HuH-7 (cell line): Measurements from ENCODE around the gene MAPKAPK5.
"Not testable (repeated sequence)": the region's sequence is repeated elsewhere in the genome, so short reads cannot be mapped to it uniquely, and the experiment has no call there.

Experiments used
- DNase-seq: peaks from one replicate; pipeline ENCODE4 v3.0.0; 2011; ENCODE audit warnings: low spot score

Gene MAPKAPK5

DNA sequence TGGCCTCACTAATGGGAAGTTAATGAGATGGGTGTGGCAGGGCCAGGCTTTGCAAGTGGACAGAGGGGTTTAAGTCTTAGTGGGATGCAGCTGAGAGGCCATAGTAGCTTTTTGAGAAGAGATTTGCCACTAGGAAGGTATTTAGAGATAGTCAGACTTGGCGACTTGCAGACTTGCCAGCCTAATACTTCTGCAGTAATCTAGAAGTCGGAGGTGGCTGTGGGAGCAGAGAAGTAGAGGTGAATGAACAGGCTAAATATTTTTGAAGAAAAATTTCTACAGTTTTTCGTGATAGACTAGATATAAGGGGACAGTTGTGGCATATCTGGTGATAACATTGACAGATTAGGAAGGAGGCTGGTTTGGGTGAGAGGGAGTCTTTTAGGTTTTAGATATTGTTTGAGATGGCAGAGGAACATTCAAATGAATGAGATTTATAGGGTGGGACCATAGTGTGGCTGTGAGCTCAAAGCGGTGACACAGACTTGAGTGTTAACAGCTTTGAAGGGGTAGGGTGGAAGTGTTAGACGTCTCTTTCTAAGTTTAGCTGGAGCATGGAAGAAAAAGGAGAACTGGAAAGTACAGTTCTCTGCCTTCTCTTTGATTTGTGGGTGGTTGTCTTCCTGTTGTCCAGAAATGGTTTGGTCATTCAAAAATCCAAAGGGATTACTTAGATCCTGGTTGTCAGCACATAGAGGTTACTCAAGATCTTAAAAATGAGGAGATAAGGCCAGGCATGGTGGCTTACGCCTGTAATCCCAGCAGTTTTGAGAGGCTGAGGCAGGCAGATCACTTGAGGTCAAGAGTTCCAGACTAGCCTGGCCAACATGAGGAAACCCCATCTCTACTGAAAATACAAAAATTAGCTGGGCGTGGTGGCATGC, 44.9 kb downstream of the MAPKAPK5 start:
- no peak for DNase-seq

DNA sequence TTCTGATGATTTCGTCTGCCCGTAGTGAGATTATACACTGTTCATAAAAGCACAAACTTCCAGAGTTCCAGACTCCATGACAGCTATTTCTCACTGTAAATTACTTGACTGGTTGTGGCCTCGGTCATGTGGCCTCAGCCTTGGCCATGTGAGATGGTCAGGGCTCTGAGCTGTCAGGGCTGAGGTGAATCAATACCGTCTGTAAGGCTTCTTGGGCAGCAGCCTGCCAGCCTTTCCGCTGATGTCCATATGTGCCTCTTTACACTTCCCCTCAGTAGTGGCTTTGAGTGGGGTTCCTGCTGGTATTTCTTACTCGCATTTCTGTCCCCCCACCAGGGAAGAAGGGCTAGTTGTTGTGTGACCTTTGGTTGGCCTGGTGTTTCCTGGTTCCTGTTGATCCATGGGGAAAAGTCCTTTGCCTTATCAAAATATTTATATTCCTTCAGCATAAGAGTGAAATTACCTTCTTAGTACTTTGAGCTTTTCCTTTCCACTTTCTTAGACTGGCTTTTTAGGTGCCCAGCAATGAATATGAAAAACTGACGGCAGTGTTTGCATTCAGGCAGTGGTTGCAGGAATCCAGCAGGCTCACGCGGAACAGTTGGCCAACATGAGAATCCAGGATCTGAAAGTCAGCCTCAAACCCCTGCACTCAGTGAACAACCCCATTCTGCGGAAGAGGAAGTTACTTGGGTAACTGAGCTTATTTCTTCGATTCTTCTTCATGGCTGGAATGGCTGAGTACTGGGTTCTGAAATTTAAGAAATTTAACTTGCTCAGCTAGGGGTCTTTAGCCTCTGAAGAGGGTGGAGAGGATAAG, 46.1 kb downstream of the MAPKAPK5 start:
- no peak for DNase-seq

DNA sequence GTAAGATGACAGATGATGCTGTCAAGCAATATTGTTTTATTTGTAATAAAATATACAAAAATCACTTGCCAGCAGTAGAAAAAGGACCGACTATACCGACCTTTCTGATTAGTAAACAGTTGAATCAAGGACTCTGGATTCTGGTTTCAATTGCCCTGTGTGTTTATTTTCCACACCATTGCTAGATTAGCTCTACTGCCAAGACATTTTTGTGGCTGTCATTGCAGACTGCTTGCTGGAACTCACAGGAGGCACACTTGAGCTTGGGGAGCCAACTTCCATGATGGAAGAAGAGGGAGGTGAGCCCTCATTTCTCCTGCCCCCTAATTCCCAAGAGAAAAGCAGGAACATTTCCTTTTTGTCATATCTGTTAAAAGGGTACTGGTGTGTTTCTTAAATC, 51.3 kb downstream of the MAPKAPK5 start:
- DNase-seq = no peak

DNA sequence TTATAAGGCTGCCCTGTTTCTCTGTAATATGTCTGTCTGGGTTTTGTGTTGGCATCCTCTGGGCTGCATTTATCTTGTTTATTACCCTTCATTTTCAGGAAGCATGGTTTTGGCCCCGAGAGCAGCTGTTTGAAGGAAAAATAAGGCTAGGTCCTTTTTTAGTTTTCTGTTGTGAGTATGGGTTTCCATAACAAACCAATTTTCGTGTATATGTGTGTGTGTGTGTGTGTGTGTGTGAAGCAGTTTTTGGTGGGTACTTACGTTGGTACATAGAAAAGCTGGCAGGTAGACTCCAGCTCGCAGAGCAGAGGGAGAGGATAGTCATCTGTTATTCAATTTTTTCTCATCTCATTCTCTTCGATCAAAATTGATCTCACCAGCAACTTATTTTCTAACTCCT, 52.5 kb downstream of the MAPKAPK5 start:
- no peak for DNase-seq

DNA sequence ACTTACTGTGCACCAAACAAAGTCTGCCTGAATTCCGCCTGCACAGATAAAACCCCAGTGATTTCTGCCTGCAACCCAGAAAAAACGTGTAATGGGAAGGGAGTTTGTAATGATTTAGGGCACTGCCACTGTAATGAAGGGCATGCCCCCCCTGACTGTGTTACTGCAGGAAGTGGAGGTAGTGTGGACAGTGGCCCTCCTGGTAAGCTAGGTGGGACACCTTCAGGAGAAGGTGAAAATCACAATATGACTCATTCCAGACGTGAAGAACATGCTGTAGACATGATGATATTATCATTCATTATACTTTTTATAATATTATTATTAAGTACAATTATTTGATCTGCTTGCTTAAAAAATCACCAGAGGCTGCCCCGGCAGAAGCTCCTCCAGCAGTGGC, 59.2 kb downstream of the MAPKAPK5 start:
- DNase-seq = no peak

DNA sequence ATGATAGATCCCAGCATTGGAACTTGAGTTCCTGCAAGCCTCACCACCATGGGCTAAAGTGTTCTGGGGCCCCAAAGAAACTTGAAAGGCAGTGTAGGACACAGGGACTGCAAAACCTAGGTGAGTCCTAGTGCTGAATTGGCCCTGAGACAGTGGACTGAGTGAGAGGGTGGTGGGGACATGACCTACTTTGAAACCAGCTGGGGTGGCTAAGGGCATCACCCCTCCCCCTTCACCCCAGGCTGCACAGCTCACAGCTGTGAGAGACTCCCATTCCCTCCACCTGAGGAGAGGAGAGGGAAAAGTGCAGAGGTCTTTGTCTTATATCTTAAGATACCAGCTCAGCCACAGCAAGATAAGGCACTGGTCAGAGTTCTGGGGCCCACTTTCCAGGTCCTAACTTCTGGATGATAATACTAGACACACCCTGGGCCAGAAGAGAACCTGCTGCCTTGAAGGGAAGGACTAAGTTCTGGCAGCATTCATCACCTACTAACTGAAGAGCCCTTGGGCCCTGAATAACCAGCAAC, 62.5 kb downstream of the MAPKAPK5 start:
- no peak for DNase-seq

DNA sequence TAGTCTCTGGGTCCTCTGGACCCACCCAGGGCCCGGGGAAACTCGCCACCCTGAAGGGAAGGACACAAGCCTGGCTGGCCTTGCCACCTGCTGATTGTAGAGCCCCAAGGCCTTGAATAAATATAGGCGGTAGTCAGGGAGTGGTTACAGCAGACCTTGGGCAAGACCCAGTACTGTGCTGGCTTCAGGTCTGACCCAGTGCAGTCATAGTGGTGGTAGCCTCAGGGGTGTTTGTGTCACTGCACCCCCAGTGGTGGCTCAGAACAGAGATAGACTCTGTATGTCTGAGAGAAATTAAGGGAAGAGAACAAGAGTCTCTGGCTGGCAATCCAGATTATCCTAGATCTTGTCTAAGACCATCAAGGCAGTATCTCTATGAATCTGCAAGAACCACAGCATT, 63.5 kb downstream of the MAPKAPK5 start:
- DNase-seq = no peak

DNA sequence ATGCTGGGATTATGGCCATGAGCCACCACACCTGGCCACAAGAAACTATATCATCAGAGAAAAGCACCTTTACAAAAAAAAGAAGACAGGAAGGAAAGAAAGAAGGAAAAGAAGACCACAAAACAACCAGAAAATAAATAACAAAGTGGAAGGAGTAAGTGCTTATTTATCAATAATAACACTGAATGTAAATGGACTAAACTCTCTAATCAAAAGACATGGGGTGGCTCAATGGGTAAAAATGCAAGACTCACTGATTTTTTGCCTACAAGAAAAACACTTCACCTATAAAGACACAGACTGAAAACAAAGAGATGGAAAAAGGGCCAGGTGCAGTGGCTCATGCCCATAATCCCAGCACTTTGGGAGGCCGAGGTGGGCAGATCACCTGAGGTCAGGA, 65.7 kb downstream of the MAPKAPK5 start:
- no peak for DNase-seq

DNA sequence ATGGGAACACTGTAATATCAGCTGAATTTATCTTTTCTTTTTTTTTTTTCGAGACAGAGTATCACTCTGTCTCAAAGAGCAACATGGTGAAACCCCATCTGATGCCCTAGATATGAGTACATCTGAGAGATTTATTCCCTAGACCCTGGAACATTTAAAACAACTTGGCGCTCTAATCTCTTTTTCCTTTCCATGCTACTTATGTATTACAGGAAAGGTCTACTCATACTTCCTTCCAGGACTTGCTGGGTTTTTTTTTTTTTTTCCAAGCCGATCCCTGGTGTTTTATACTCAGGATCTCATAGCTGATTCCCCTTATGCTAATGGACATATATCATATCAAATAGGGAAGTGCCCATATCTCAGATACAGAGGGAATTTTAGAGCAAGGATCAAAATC, 83.1 kb downstream of the MAPKAPK5 start:
- no peak for DNase-seq

DNA sequence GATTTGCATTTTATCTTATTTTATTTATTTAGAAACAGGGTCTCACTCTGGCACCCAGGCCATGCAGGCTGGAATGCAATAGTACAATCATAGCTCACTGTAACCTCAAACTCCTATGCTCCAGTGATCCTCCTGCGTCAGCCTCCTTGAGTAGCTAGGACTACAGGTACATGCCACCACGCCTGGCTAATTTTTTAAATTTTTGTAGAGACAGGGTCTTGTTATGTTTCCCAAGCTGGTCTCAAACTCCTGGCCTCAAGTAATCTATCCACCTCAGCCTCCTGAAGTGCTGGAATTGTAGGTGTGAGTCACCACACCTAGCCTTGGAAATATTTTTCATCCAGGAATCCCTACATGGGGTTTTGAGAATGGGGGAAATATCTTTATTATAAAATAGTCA, 84.6 kb downstream of the MAPKAPK5 start:
- DNase-seq = no peak

DNA sequence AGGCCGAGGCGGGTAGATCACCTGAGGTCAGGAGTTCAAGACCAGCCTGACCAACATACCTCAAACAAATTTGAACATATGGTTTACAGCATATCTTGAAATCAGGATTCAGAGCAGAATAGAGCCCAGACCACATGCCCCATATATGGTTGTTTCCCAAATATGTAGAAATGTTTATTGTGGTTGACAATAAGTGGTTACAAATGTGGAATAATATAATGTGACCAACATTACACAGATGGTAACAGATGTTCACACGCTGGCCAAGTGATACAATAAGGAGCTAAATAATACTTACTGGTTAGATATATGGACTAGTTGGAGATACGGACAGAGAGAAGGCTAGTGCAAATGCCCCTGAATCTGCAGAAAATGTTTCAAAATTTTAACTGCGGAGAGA, 85.3 kb downstream of the MAPKAPK5 start:
- no peak for DNase-seq

DNA sequence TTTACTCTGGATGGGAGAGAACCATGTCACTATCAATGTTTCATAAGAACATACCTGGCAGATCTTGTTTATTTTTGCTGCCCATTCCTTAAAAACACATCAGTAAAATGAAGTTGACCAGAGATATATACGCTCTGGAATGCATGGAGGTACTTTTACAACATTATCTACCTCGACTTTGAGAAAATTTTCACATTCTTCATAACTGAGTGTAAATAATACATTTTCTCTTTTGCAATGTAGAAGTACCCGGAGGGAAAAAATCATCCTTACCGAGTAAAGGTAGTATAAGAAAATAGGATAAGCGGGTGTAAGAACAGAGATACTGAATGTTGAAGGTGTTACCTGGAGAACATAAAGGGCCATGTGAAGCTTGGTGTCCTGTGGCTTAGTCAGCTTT, 90.2 kb downstream of the MAPKAPK5 start:
- no peak for DNase-seq

DNA sequence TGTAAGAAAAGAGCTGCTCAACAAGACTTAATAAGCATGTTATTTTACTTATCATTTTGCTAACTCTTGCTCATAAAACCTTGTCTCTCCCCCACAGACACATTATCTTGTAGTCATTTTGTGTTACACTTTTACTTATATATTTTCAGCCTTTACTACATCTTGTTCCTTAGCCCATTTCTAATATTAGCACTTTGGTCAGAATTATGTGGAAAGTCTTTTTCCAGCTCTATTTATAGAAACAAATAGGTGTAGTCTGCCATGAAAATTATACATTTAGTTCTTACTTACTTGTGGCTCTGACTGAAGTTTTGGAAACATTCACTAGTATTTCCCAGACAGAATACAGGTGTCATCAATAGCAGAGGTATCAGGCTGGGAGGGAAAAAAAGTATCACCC, 94.8 kb downstream of the MAPKAPK5 start:
- no peak for DNase-seq

DNA sequence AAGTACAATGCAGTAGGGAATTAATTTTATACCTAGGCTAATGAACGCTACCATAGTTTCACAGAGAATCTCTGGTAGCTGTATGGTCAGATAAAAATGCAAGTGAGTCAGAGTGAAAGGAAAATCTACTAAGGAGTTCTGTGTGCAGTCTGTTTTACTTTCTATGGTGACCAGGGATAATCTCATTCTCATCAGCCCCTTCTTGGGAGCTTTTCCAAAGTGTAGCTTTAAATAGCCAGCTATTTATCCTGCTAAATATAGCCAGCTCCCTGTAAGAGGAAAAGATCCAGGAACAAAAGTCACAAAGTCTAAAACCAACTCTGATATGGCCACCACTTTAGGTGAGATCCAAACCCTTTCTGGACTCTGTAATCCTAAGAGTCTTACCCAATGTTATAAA, 95.4 kb downstream of the MAPKAPK5 start:
- DNase-seq = no peak

DNA sequence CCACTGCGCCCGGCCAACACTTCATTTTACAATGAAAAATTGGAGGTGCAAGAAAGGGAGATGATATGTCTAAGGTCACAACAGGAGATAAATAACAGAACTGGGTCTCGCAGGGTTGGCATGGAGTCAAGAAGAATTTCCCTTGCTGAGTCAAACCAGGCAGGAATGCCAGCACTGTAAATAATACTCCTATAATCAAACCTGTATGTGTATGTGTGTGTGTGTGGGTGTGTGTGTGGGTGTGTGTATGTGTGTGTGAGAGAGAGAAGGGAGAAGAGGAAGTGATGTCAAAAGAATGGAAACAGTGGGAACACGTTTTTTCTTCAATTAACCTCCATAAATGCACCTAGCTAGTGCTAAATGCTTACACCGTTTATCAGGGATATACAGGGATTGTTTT, 100.5 kb downstream of the MAPKAPK5 start:
- no peak for DNase-seq

DNA sequence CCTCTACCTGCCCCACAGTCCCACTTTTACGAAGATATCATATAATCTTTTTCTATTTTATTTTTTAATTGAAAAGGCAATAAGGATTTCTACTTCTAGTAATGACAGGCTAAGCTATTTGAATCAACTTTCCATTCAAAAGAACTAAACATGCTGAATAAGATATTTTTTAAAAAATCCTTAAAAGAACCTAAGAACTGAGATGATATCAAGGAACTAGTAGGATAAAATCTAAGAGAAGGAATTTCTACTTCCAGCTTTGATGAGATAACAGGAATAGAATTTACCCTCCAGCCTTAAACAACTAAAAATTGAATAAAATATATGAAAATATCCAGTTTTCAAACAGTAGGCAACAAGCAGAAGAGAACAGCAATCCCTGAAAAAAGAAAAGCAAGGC, 101.9 kb downstream of the MAPKAPK5 start:
- no peak for DNase-seq

DNA sequence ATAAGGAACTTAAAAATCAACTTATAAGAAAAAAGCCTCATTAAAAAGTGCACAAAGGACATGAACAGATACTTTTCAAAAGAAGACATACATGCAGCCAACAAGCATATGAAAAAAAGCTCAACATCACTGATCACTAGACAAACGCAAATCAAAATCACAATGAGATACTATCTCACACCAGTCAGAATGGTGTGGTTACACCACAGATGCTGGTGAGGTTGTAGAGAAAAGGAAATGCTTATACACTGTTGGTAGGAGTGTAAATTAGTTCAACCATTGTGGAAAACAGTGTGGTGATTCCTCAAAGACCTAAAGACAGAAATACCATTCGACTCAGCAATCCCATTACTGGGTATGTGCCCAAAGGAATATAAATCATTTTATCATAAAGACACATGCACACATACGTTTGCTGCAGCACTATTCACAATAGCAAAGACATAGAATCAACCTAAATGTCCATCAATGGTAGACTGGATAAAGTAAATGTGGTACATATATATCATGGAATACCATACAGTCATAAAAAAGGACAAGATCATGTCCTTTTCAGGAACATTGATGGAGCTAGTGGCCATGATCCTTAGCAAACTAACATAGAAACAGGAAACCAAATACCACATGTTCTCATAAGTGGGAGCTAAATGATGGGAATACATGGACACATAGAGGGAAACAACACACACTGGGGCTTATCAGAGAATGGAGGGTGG, 109.1 kb downstream of the MAPKAPK5 start:
- DNase-seq = not testable (repeated sequence)
